BJ (cell line): ENCODE data around the gene PHOSPHO1. TPM values are rescaled to one million over a fixed set of nuclear protein-coding genes. Genes with fewer than 3 reads are reported as not detected.

Experiments used
- CTCF ChIA-PET: fragments of 350-600 bp; formaldehyde crosslinking; extraction: SDS; loops from one replicate; lab custom pipeline; 2021; ENCODE audit warnings: antibody characterized with exemption, inconsistent platforms; lab: Yijun Ruan, JAX
- POLR2A ChIA-PET: fragments of 300-600 bp; sonication (Branson Sonifier 250); formaldehyde crosslinking; extraction: SDS; loops from one replicate; lab custom pipeline; 2021; ENCODE audit warnings: antibody characterized with exemption; lab: Charles Lee
- DNase-seq: peaks from one replicate; pipeline ENCODE4 v3.0.0-alpha.2; 2011; ENCODE audit warnings: low read depth
- H3K27me3 ChIP-seq: 2 replicates; pipeline ENCODE4 v1.6.0; 2011; ENCODE audit warnings: low read length; ENCODE audit not compliant: control insufficient read depth, insufficient read depth
- H3K36me3 ChIP-seq: 2 replicates; pipeline ENCODE4 v1.5.1; 2011; ENCODE audit warnings: low read length; ENCODE audit not compliant: control insufficient read depth, insufficient read depth
- H3K4me3 ChIP-seq: 2 replicates; pipeline ENCODE4 v1.5.1; 2011; ENCODE audit warnings: low read depth, mild to moderate bottlenecking, control low read depth, low read length
- CTCF ChIP-seq: IDR thresholded peaks from 2 replicates; pipeline ENCODE4 v1.5.1; 2011; ENCODE audit warnings: low read depth, mild to moderate bottlenecking, control low read depth, inconsistent platforms, low read length, moderate library complexity; ENCODE audit not compliant: insufficient read depth
- polyA plus RNA-seq: library from polyadenylated mRNA; depleted of rRNA; stranded (reverse); fragments of >200 nt; gene quantifications from 2 replicates; pipeline ENCODE4 v1.2.3, GENCODE V29; 2011

The PHOSPHO1 gene
- polyA plus RNA-seq, 1 experiment = 0.11 TPM

GRCh38 chr17:49242813-49243212 lies 12.2 kb upstream of the PHOSPHO1 start:
- Histone ChIP-seq H3K27me3 (no peaks in the 10 kb centered on the region; the same call in none of the 2 replicates), H3K4me3 (no peak overlapping the region), H3K36me3 (no peaks in the 10 kb centered on the region)
- CTCF ChIA-PET = no interaction called here
- POLR2A ChIA-PET = no interaction called here
- no peak for TF ChIP-seq CTCF
- DNase-seq = no peak

- DNase-seq = no peak
- CTCF ChIA-PET = interaction anchor here (0.5 to 2.7 kb wide), 2 partner anchors 15 to 61 kb away, joined by 3 to 7 read pairs; no protein-coding TSS in a partner anchor
- POLR2A ChIA-PET = no interaction called here
- Histone ChIP-seq H3K36me3 (no peaks in the 10 kb centered on the region), H3K27me3 (peaks cover 2% of the 10 kb centered on the region), H3K4me3 (no peak overlapping the region)
- no peak for TF ChIP-seq CTCF
These were observed 11.3 kb upstream of the PHOSPHO1 start for GRCh38 chr17:49241692-49242397.

GRCh38 chr17:49241040-49241439 lies 10.5 kb upstream of the PHOSPHO1 start:
- no peak overlapping the region for H3K4me3 ChIP-seq
- no peaks in the 10 kb centered on the region for H3K36me3 ChIP-seq
- TF ChIP-seq CTCF = no peak
- CTCF ChIA-PET = interaction anchor here (0.5 to 2.7 kb wide), 4 partner anchors 12 to 61 kb away, joined by 3 to 8 read pairs (median 8); no protein-coding TSS in a partner anchor
- DNase-seq = no peak
- POLR2A ChIA-PET = no interaction called here
- peaks cover 4% of the 10 kb centered on the region for H3K27me3 ChIP-seq

- CTCF ChIA-PET = interaction anchor here (0.8 to 2.7 kb wide), 5 partner anchors 11 to 20 kb away, joined by 3 to 12 read pairs (median 8); no protein-coding TSS in a partner anchor
- POLR2A ChIA-PET = no interaction called here
- Histone ChIP-seq H3K36me3 (no peaks in the 10 kb centered on the region), H3K27me3 (peaks cover 6% of the 10 kb centered on the region), H3K4me3 (no peak overlapping the region)
- TF ChIP-seq CTCF = no peak
- no peak for DNase-seq
These were observed 10.0 kb upstream of the PHOSPHO1 start for GRCh38 chr17:49240619-49241018.

GRCh38 chr17:49239963-49240362 lies 9.4 kb upstream of the PHOSPHO1 start:
- Histone ChIP-seq H3K4me3 (no peak overlapping the region), H3K36me3 (no peaks in the 10 kb centered on the region), H3K27me3 (peaks cover 6% of the 10 kb centered on the region)
- no peak for TF ChIP-seq CTCF
- DNase-seq = no peak
- ChIA-PET POLR2A (no interaction called here), CTCF (interaction anchor here (0.8 to 2.7 kb wide), 6 partner anchors 10 to 20 kb away, joined by 3 to 12 read pairs (median 8); no protein-coding TSS in a partner anchor)
